ENCODE data around the gene MAMDC2. TPM values are rescaled to one million over a fixed set of nuclear protein-coding genes. Genes with fewer than 3 reads are reported as not detected.

MAMDC2 gene
- polyA plus RNA-seq, 1 experiment: 10.4 TPM

DNA sequence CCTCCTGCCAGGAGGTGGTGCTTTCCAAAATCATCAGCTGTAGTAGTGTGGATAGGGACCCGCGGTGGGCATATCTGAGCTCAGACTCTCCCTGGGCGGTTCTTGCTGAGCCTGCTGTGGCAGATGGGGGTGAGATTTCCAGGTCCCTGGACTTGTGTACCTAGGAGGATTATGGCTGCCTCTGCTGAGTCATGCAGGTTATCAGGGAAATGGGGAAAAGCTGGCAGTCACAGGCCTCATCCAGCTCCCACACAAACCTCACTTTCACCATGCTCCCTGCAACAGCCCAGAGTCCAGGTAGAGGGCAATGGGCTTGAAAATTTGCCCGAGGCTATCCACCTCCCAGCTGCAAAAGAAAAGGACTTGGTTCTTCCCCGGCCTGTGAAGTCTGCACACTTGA lies 23.4 kb upstream of the MAMDC2 start:
- DNase-seq (ENCODE audit: low read depth, low spot score): no peak
- Histone ChIP-seq H3K27ac (ENCODE audit: low read depth, low read length) (no peak overlapping the region), H3K4me3 (ENCODE audit: low read depth, low read length) (no peak overlapping the region), H3K9me3 (ENCODE audit: control insufficient read depth, insufficient read depth, low read length) (peaks cover 3% of the 10 kb centered on the region), H3K27me3 (ENCODE audit: control insufficient read depth, insufficient read depth, low read length) (no peaks in the 10 kb centered on the region)
- POLR2A ChIA-PET: interaction anchor here (0.7 to 1.8 kb wide), 2 partner anchors 24 to 44 kb away, joined by 3 to 5 read pairs; partner anchors contain the start of gene MAMDC2
- TF ChIP-seq, protein P1, sequence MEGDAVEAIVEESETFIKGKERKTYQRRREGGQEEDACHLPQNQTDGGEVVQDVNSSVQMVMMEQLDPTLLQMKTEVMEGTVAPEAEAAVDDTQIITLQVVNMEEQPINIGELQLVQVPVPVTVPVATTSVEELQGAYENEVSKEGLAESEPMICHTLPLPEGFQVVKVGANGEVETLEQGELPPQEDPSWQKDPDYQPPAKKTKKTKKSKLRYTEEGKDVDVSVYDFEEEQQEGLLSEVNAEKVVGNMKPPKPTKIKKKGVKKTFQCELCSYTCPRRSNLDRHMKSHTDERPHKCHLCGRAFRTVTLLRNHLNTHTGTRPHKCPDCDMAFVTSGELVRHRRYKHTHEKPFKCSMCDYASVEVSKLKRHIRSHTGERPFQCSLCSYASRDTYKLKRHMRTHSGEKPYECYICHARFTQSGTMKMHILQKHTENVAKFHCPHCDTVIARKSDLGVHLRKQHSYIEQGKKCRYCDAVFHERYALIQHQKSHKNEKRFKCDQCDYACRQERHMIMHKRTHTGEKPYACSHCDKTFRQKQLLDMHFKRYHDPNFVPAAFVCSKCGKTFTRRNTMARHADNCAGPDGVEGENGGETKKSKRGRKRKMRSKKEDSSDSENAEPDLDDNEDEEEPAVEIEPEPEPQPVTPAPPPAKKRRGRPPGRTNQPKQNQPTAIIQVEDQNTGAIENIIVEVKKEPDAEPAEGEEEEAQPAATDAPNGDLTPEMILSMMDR (IDR thresholded peaks at IDR 0.05; ENCODE audit: low read depth, low read length): no peak
- CTCF ChIA-PET: interaction anchor here (0.9 to 1.9 kb wide), 2 partner anchors 91 to 93 kb away, joined by 3 to 7 read pairs; no protein-coding TSS in a partner anchor

DNA sequence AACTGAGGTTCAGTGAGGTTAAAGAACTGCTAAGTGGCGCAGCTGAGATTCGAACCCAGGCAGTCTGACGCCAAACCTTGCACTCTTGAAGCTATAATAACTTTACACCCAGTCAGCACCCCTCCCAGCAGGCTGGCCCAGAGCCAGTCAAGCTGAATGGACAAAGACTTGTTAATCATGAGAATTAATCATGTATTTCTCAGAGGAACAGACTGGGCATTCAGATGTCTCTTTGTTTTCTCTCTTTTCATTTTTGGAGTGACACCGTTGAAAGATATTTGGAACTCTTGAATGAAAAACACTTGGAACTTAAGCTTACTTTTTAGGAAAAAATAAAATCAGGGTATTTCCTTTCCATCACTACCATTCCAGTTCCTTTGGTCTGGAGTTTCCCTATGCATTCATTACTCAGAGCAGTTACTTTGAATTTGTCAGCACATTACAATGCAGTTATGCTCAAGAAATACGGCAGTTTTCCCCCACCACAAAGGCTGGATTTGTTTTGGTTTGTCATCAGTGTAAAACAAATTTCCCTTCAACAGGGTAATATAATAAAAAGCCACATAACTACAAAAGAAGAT lies 22.6 kb upstream of the MAMDC2 start:
- Histone ChIP-seq H3K9me3 (ENCODE audit: control insufficient read depth, insufficient read depth, low read length) (peaks cover 8% of the 10 kb centered on the region), H3K4me3 (ENCODE audit: low read depth, low read length) (no peak overlapping the region), H3K27ac (ENCODE audit: low read depth, low read length) (peak overlapping the region; percentile 50), H3K27me3 (ENCODE audit: control insufficient read depth, insufficient read depth, low read length) (no peaks in the 10 kb centered on the region)
- ChIA-PET POLR2A (interaction anchor here (0.8 to 1.8 kb wide), 3 partner anchors 17 to 45 kb away, joined by 4 to 5 read pairs (median 5); partner anchors contain the start of gene MAMDC2), CTCF (interaction anchor here (0.9 to 1.9 kb wide), 3 partner anchors 87 to 93 kb away, joined by 3 to 7 read pairs (median 5); no protein-coding TSS in a partner anchor)
- TF ChIP-seq, protein P1 (IDR thresholded peaks at IDR 0.05; ENCODE audit: low read depth, low read length): no peak
- peak; percentile 79 for DNase-seq (ENCODE audit: low read depth, low spot score)

DNA sequence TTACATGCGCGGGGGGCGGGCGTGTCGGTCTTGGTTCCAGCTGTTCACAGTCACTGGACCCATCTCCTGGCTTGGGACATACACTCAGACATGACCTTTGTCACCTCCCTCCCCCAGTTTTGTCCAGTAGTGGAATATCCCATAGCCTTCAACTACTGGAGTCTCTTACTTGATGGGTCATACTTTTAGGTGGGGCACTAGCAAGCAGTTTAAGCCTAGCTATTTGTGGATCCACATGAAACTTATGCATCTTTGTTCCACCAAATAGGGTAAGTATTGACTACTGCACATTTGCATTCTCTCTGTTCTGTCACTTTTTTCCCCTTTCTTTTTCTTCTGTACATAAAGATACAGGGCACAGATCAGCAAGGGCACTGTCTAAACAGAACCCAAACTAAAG lies 15.4 kb upstream of the MAMDC2 start:
- ChIA-PET POLR2A (no interaction called here), CTCF (no interaction called here)
- Histone ChIP-seq H3K4me3 (ENCODE audit: low read depth, low read length) (no peak overlapping the region), H3K27ac (ENCODE audit: low read depth, low read length) (no peak overlapping the region), H3K27me3 (ENCODE audit: control insufficient read depth, insufficient read depth, low read length) (no peaks in the 10 kb centered on the region), H3K9me3 (ENCODE audit: control insufficient read depth, insufficient read depth, low read length) (peaks cover 8% of the 10 kb centered on the region)
- no peak for DNase-seq (ENCODE audit: low read depth, low spot score)
- TF ChIP-seq, protein P1 (IDR thresholded peaks at IDR 0.05; ENCODE audit: low read depth, low read length): no peak

DNA sequence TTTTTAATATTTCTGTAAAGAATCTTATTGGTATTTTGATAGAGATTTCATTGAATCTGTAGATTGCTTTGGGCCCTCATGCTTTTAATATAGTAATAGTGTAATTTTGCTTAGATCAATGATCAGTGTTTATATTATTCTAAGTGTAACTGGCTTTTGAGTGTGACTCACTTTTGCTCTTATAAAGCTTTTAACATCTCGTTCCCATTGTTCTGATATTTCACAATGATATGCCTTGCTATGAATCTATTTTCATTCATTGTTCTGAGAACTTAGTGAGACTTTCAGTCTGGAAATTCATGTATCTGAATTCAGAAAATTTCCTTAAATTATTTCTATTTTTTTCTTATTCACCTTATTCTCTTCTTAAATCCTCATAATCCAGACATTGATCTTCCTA lies 13.5 kb upstream of the MAMDC2 start:
- no peaks in the 10 kb centered on the region for H3K27me3 ChIP-seq (ENCODE audit: control insufficient read depth, insufficient read depth, low read length)
- H3K4me3 ChIP-seq (ENCODE audit: low read depth, low read length): no peak overlapping the region
- TF ChIP-seq, protein P1 (IDR thresholded peaks at IDR 0.05; ENCODE audit: low read depth, low read length): no peak
- no peak for DNase-seq (ENCODE audit: low read depth, low spot score)
- ChIA-PET POLR2A (no interaction called here), CTCF (no interaction called here)
- peaks cover 6% of the 10 kb centered on the region for H3K9me3 ChIP-seq (ENCODE audit: control insufficient read depth, insufficient read depth, low read length)
- H3K27ac ChIP-seq (ENCODE audit: low read depth, low read length): no peak overlapping the region

DNA sequence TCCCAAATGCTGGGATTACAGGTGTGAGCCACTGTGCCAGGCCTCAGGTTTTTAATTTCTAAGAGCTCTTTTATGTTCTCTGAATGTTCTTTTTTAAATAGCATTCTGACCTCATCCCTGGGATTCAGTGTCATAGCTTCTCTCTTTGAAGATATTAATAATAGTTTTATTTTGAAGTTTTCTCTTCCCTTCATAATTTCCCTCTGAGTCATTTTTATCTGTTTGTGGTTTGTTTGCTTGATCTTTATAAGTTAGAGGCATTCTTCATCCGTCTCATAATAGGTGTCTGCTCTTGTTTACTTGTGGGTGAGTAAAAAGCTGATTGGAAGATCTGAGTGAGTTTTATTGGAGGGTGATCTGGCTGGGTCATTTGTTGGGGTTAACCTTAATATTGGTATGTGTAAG lies 12.5 kb upstream of the MAMDC2 start:
- no peaks in the 10 kb centered on the region for H3K27me3 ChIP-seq (ENCODE audit: control insufficient read depth, insufficient read depth, low read length)
- DNase-seq (ENCODE audit: low read depth, low spot score): no peak
- no peaks in the 10 kb centered on the region; the same call in 1 of the 2 replicates for H3K9me3 ChIP-seq (ENCODE audit: control insufficient read depth, insufficient read depth, low read length)
- H3K4me3 ChIP-seq (ENCODE audit: low read depth, low read length): no peak overlapping the region
- ChIA-PET CTCF (interaction anchor here (0.7 kb wide), 1 partner anchor 56 kb away, joined by 3 read pairs; no protein-coding TSS in a partner anchor), POLR2A (no interaction called here)
- no peak overlapping the region for H3K27ac ChIP-seq (ENCODE audit: low read depth, low read length)
- TF ChIP-seq, protein P1 (IDR thresholded peaks at IDR 0.05; ENCODE audit: low read depth, low read length): no peak
